ENCODE measurements around the gene ARHGAP25. TPM values are rescaled to one million over a fixed set of nuclear protein-coding genes. Genes with fewer than 3 reads are reported as not detected.

ARHGAP25 gene
- total RNA-seq, 1 donor from 2014 or later, result 0.43 TPM

DNA sequence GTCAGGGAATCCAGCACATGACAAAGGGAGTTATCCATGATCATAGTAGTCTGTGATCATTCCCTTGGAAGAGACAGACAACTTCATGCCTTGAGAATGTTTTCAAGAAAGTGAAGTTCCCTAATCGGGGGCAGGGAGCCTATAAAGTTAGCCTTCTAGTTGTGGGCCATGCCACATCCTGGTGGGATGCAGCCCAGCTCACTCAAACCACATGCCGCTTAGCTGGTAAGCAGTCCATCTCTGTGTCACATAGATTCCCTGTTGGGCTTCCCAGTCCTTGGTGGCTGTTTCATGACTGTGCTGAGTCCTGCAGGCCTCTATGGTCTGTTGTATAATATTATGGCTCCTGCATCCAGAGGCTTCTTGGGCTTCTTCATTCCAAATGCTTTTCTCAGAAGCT lies 11.4 kb upstream of the ARHGAP25 start:
- Mint-ChIP-seq H3K9me3 (ENCODE audit: unreplicated experiment) (no peaks in the 10 kb centered on the region), H3K27me3 (ENCODE audit: unreplicated experiment) (peaks cover 4% of the 10 kb centered on the region), H3K4me3 (ENCODE audit: unreplicated experiment) (no peak overlapping the region), H3K4me1 (ENCODE audit: unreplicated experiment) (peaks cover 2% of the 10 kb centered on the region), H3K27ac (ENCODE audit: unreplicated experiment) (no peak overlapping the region), H3K36me3 (ENCODE audit: unreplicated experiment) (no peaks in the 10 kb centered on the region)
- no peak for DNase-seq (ENCODE audit: extremely low spot score, unreplicated experiment)
- TF ChIP-seq, protein P1, sequence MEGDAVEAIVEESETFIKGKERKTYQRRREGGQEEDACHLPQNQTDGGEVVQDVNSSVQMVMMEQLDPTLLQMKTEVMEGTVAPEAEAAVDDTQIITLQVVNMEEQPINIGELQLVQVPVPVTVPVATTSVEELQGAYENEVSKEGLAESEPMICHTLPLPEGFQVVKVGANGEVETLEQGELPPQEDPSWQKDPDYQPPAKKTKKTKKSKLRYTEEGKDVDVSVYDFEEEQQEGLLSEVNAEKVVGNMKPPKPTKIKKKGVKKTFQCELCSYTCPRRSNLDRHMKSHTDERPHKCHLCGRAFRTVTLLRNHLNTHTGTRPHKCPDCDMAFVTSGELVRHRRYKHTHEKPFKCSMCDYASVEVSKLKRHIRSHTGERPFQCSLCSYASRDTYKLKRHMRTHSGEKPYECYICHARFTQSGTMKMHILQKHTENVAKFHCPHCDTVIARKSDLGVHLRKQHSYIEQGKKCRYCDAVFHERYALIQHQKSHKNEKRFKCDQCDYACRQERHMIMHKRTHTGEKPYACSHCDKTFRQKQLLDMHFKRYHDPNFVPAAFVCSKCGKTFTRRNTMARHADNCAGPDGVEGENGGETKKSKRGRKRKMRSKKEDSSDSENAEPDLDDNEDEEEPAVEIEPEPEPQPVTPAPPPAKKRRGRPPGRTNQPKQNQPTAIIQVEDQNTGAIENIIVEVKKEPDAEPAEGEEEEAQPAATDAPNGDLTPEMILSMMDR (IDR thresholded peaks at IDR 0.05), result no peak

DNA sequence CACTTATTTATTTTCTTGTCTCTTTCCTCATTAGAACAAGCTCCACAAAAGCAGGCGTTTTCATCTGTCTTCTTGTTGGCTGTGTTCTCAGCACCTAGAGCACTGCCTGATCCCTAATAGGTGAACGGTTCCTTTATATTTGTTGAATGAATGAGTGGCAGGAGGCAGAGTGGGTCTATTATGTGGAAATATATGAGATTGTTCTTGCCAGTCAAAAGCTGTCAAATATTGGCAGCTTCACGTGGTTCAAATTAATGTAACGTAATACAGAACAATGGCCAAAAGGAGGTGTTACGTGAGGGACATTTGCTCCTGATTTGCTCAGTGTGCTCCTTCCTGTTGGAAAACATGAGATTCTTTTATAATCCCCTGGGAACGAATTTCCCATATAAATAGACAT lies 8.5 kb upstream of the ARHGAP25 start:
- no peak overlapping the region for H3K4me3 Mint-ChIP-seq (ENCODE audit: unreplicated experiment)
- H3K36me3 Mint-ChIP-seq (ENCODE audit: unreplicated experiment), result no peaks in the 10 kb centered on the region
- peaks cover 2% of the 10 kb centered on the region for H3K27me3 Mint-ChIP-seq (ENCODE audit: unreplicated experiment)
- no peak for DNase-seq (ENCODE audit: extremely low spot score, unreplicated experiment)
- H3K9me3 Mint-ChIP-seq (ENCODE audit: unreplicated experiment), result no peaks in the 10 kb centered on the region
- H3K27ac Mint-ChIP-seq (ENCODE audit: unreplicated experiment), result no peak overlapping the region
- H3K4me1 Mint-ChIP-seq (ENCODE audit: unreplicated experiment), result peaks cover 2% of the 10 kb centered on the region
- TF ChIP-seq, protein P1 (IDR thresholded peaks at IDR 0.05), result no peak

DNA sequence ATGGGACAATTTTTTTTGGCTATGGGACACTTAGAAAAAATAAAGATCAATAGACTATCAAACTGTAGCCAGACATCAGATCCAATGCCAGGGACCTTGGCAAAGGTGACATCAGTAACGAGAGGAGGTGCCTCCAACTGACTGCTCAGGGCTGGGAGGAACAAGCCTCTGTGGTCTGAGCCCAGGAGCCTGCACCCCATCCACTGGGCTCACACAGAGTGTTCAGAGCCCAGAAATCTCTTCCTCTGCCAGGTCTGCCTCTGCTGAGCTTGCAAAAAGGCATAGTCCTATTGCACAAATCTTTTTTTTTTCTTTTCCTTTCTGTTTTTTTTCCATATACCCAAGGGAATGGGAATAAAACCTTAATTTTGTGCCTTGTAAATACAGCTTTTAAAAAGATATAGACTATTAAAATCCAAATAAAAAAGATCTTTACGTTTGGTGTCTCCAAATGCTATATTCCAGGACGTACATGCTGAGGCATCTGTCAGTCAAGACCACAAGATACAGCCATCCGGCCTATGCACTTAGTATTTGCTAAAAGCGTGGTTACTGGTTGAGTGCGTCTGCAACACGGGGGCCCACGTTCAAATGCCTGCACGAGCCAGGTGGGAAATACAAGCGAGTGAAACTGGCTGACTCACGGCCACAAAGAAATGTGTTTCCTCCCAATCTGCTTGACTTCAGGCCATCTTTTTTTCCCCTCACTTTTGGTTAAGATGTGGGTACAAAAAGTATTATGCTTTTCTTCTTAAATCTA lies 7.8 kb upstream of the ARHGAP25 start:
- Mint-ChIP-seq H3K4me3 (ENCODE audit: unreplicated experiment) (no peak overlapping the region), H3K4me1 (ENCODE audit: unreplicated experiment) (peaks cover under 1% of the 10 kb centered on the region), H3K27ac (ENCODE audit: unreplicated experiment) (no peak overlapping the region), H3K27me3 (ENCODE audit: unreplicated experiment) (peaks cover 2% of the 10 kb centered on the region), H3K9me3 (ENCODE audit: unreplicated experiment) (no peaks in the 10 kb centered on the region), H3K36me3 (ENCODE audit: unreplicated experiment) (no peaks in the 10 kb centered on the region)
- TF ChIP-seq, protein P1 (IDR thresholded peaks at IDR 0.05), result no peak
- DNase-seq (ENCODE audit: extremely low spot score, unreplicated experiment), result no peak

DNA sequence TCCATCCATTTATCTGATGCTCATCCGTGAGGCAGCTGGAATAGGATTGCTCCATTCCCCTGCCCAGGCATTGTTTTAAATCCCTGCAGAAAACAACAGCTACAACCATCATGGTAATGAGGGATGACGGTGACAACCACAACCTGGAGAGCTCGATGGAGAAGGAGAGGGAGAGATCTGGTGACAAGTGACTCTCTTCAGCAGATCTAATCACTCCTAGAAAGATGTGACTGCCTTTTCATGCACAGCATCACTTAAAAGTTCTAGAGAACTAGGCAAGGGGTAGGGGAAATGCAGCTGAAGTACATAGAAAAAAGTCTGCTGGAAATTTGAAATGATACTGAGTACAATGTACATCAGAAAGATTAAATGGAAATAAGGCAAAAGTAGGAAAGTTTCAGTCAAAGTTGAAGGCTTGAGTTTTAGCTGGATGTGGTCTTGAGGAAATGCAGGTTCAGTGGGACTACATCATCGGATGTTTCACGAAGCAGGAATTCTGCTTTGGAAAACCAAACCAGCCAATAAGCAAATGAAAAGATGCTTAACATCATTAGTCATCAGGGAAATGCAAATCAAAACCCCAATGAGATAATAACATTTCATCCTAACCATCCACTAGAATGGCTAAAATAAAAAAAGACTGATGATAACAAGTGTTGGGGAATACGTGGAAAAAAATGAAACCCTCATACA lies 6.8 kb upstream of the ARHGAP25 start:
- Mint-ChIP-seq H3K27ac (ENCODE audit: unreplicated experiment) (no peak overlapping the region), H3K4me3 (ENCODE audit: unreplicated experiment) (no peak overlapping the region), H3K27me3 (ENCODE audit: unreplicated experiment) (peaks cover 2% of the 10 kb centered on the region), H3K9me3 (ENCODE audit: unreplicated experiment) (no peaks in the 10 kb centered on the region), H3K4me1 (ENCODE audit: unreplicated experiment) (no peaks in the 10 kb centered on the region), H3K36me3 (ENCODE audit: unreplicated experiment) (no peaks in the 10 kb centered on the region)
- DNase-seq (ENCODE audit: extremely low spot score, unreplicated experiment), result no peak
- TF ChIP-seq, protein P1 (IDR thresholded peaks at IDR 0.05), result no peak

DNA sequence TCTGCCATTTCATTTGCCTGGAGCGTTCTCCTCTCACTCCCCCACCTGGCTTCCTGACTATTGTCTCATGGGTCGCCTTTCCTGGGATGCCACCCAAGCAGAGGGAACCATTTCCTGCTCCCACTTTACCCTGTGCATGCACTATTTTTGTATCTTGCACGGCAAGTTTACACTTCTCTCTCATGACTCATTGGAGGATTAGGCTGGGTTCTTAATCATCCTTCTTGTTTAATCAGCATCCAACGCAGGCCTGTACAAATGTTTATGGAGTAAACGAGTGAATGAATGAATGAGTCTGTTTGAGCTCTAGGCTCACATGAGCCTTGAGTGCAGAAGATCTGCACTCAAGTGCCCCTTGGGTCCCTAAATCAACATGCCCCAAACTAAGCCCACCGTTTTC lies 3.8 kb upstream of the ARHGAP25 start:
- Mint-ChIP-seq H3K27me3 (ENCODE audit: unreplicated experiment) (peaks cover 6% of the 10 kb centered on the region), H3K4me1 (ENCODE audit: unreplicated experiment) (no peaks in the 10 kb centered on the region), H3K4me3 (ENCODE audit: unreplicated experiment) (no peak overlapping the region), H3K9me3 (ENCODE audit: unreplicated experiment) (no peaks in the 10 kb centered on the region), H3K36me3 (ENCODE audit: unreplicated experiment) (no peaks in the 10 kb centered on the region), H3K27ac (ENCODE audit: unreplicated experiment) (no peak overlapping the region)
- no peak for DNase-seq (ENCODE audit: extremely low spot score, unreplicated experiment)
- TF ChIP-seq, protein P1 (IDR thresholded peaks at IDR 0.05), result no peak
